Body of pancreas (tissue), 4 donors: ENCODE data around the gene SOX5.

Experiments used
- POLR2A ChIP-seq, 3 donors: fragments of 450-650 bp; IDR thresholded peaks; one replicate each; pipeline ENCODE4 v1.6.1; 2016; ENCODE audit warnings: antibody characterized with exemption in 3 of 3, mild to moderate bottlenecking in 2 of 3
- TF ChIP-seq, protein P1 (sequence below), 7 experiments: fragments of 450-650 bp in 4 of 7; fragments of 200-600 bp in 3 of 7; sonication (generic) in 3 of 7; IDR thresholded peaks; one replicate each; pipeline ENCODE4 v1.5.1; 2016 to 2019; ENCODE audit warnings: antibody characterized with exemption in 7 of 7

DNA sequence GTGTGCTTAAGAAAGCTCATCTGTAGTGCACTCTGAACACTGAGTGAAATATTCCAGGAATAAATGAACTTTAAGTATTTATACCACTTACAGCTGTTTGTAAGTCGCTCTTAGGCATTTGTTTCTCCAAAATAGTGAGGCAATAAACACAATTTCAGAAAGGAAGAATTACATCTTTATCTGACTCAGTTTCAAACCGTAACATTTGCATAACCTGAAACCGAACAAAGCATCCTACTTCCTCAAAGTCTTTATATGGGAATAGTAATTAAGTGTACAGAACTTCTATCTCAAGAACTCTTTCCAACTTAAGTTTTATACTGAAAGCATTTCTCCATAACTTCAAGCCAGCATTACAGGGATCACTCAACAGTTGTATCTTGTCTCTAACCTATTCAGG, 58.4 kb downstream of the SOX5 start:
- TF ChIP-seq POLR2A (IDR thresholded peaks at IDR 0.05): no peak
- TF ChIP-seq, protein P1, sequence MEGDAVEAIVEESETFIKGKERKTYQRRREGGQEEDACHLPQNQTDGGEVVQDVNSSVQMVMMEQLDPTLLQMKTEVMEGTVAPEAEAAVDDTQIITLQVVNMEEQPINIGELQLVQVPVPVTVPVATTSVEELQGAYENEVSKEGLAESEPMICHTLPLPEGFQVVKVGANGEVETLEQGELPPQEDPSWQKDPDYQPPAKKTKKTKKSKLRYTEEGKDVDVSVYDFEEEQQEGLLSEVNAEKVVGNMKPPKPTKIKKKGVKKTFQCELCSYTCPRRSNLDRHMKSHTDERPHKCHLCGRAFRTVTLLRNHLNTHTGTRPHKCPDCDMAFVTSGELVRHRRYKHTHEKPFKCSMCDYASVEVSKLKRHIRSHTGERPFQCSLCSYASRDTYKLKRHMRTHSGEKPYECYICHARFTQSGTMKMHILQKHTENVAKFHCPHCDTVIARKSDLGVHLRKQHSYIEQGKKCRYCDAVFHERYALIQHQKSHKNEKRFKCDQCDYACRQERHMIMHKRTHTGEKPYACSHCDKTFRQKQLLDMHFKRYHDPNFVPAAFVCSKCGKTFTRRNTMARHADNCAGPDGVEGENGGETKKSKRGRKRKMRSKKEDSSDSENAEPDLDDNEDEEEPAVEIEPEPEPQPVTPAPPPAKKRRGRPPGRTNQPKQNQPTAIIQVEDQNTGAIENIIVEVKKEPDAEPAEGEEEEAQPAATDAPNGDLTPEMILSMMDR (IDR thresholded peaks at IDR 0.05): no peak
